Measurements from ENCODE around the gene SUSD3.
"Not testable (repeated sequence)": the region's sequence is repeated elsewhere in the genome, so short reads cannot be mapped to it uniquely, and the experiment has no call there.

The SUSD3 gene

DNA sequence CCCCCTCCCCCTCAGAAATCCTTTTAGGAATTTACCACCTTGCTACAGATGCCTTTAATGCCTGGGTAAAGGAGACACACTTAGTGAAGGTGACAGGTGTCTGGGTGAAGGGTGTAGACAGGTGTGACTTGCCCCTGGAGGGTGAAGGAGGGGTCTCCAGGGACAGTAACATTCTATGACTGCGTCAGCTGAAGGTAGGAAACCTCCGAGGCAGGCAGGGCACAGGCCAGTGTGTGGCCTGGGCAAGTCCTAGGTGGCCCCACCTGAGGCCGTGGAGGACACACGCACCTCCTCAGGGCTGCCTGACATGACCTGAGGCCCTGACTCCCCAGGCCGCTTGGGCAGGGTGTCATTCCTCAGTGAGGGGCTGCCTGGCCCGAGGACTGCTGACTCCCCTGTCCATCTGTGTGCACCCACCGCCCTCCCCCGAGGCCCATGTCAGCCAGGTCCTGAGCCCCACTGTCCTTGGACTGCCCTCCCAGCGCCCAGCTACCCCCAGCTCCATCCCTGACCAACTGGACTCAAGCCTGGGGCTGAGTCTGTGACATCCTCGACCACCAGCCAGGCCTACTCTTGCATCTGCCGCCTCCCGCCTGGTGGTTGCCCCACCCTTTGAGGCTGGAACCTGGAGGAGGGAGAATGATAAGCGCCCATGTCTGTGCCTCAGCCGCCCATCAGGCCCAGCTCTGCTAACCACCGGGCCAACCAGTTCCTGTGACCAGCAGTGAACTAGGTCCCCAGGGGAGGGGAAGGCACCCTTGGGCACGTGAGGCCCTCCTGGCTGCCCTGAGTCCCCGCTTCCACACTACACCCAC is 55.9 kb downstream of the SUSD3 start:
- DNase-seq = no peak

- no peak for DNase-seq
Measured at GRCh38 chr9:93114984-93115335, 56.5 kb downstream of the SUSD3 start.

DNA sequence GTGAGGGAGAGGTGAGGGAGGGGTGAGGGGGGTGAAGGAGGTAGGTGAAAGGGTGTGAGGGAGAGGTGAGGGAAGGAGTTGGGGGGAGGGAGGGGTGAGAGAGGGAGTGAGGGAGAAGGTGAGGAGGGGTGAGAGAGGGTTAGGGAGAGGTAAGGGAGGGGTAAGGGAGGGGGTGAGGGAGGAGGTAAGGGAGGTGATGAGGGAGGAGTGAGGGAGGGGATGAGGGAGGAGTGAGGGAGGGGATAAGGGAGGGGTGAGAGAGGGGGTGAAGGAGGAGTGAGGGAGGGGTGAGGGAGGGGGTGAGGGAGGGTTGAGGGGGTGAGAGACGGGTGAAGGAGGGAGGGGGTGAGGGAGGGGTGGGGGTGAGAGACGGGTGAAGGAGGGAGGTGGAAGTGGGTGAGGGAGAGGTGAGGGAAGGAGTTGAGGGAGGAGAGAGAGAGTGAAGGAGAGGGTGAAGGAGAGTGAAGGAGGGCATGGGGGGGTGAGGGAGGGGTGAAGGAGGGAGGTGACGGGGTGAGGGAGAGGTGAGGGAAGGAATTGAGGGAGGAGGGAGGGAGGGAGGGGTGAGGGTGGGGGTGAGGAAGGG is 57.1 kb downstream of the SUSD3 start:
- no peak for DNase-seq

- no peak for DNase-seq
Measured at GRCh38 chr9:93116072-93116961, 57.8 kb downstream of the SUSD3 start.

DNA sequence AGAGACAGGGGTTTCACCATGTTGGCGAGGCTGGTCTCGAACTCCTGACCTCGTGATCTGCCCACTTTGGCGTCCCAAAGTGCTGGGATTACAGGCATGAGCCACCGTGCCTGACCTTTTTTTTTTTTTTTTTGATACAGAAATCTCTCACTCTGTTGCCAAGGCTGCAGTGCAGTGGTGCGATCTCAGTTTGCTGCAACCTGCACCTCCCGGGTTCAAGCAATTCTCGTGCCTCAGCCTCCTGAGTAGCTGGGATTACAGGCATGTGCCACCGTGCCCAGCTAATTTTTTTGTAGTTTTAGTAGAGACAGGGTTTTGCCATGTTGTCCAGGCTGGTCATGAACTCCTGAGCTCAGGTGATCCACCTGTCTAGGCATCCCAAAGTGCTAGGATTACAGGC is 59.0 kb downstream of the SUSD3 start:
- not testable (repeated sequence) for DNase-seq

GRCh38 chr9:93117924-93118862 is 59.7 kb downstream of the SUSD3 start:
- DNase-seq = no peak

- no peak for DNase-seq
Measured at GRCh38 chr9:93118863-93119702, 60.6 kb downstream of the SUSD3 start.

GRCh38 chr9:93119703-93119952 is 61.1 kb downstream of the SUSD3 start:
- no peak for DNase-seq

DNA sequence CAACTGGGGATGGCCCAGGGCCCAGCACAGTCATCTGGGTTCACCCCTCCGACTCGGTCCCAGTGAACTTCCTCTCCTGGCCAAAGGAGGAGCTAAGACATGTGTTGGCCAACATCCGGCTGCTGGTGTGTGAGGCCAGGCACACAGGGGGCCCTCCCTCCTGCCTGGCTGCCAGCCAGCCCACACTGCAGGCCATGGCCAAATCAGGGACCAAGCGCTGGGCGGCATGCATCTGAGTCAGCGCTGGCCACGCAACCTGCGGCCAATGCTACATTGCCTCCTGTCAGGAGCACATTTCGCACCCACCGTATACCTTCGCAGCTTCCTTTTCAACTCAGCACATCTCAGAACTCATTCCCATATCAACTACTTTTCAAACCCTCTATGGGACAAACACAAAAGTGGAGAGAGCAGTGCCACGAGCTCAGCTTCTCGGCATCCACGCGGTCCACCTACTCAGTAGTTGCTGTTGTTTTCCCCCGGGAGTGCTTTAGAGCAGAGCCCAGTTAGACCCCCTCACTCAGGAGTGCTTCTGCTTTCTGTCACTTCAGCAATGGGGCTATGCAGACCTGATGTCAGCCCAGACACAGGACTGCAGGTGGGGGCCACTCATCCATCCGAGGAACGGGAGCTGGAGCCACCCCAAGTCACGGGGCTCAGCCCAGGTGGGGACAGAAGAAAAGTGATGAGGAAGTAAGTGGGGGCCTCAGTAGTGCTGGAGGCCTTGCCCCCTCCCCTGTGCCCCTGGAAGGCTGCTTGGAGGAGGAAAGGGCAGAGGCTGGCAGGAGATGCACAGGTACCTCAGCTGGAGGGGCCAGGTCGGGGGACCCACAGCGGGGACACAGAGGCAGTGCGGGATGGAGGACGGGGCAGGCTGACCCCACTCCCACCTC is 61.7 kb downstream of the SUSD3 start:
- DNase-seq = peak; percentile 83

- no peak for DNase-seq
Measured at GRCh38 chr9:93120846-93121315, 62.4 kb downstream of the SUSD3 start.

DNA sequence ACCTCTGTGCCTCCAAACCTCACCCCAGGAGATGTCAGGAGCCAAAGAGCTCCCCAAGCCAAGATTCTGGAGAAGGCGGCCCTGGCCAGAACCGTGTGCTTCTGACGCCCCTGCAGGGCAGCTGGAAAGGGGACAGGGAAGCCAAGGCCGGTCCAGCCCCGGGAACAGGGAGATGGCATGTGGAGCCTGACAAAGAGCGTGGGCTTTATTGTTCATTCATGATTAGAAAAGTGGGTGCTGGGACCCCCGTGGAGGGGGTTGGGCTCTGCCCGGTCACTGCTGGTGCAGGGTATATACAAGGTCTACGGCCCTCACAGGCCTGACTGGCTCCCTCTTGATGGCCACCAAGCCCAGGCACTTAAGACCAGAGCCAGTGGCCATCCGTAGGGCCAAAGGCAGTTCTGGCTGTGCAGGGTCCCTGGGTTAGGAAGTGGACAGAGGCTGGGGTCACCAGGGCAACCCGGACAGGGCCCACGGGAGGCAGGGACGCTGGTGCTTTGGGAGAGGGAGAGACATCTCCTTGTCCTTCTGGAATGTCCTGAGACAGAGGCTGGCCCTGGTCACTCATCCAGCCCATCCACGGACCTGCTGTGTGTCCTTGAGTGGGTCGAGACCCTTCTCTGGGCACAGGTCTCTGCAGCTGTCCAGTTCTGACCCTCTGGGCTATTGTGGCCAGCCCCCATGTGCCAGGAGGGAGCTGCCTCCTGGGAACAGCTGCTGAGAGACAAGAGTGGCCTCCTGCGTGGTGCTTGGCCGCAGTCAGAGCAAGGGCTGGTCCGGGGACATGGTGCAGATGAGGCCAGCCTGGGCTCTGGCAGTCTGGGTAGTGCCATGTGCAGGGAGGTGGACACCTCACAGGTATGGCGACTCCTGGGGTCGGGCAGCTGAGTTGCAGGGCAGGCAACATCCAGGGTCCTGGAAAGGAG is 63.1 kb downstream of the SUSD3 start:
- DNase-seq = no peak

DNA sequence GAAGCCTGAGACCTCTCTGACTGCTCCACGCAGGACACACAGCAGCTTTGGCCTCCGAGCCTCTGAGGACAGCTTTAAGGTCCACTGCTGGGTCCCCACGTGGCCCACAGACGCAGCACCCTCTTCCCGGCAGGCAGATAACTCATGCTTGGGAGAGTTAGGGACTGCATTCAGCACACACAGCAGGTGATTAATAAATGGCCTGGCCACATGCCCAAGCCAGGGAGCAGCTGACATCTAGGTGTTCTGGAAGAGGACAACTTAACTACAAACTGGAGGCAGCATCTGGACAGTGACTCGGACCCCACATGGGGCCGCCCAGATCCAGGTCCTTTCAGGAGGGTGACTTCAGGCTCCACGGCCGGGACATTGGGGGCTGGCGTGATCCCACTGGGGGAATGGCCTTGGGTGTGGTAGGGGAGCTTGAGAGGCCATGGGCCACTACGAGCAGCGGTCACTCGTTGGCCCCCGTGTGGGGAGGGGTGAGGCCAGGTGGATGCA is 64.3 kb downstream of the SUSD3 start:
- no peak for DNase-seq

- no peak for DNase-seq
Measured at GRCh38 chr9:93123561-93124283, 65.2 kb downstream of the SUSD3 start.

DNA sequence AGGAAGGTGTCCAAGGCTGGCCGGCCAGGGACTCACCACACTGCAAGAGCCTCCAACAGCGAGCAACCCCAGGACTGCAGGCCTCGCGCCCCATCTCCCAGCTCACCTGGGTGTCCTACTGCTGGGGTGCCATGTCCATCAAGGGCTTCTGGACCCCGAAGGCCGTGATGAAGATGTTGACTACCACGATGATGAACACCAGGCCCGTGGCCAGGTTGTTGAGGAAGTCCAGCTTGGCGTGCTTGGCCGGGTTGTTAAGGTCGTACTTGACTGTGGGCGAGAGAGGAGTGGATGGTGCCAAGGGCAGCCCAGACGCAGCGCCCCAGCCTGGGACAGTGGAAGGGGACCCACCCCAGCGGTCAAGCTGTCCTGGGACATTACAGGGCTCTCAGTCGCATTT is 66.3 kb downstream of the SUSD3 start:
- DNase-seq = no peak

DNA sequence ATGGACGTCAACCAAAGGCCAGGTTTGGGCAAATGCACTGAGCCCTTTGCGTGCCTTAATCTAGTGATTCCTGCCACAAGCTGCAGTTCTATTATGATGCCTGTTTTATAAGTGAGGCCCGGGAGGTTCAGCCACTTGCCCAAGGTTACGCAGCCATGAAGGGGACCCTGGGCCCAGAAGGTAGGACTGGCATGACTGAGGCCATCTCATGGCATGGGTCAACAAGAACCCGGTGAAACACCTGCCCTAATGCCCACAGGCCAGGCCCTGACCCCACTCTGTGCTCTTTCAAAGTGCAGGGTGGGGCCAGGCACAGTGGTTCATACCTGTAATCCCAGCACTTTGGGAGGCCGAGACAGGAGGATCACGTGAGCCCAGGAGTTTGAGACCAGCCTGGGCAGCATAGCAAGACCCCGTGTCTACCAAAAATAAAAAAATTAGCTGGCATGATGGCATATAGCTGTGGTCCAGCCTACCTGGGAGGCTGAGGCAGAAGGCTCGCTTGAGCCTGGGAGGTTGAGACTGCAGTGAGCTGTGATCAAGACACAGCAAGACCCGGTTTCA is 66.9 kb downstream of the SUSD3 start:
- no peak for DNase-seq

DNA sequence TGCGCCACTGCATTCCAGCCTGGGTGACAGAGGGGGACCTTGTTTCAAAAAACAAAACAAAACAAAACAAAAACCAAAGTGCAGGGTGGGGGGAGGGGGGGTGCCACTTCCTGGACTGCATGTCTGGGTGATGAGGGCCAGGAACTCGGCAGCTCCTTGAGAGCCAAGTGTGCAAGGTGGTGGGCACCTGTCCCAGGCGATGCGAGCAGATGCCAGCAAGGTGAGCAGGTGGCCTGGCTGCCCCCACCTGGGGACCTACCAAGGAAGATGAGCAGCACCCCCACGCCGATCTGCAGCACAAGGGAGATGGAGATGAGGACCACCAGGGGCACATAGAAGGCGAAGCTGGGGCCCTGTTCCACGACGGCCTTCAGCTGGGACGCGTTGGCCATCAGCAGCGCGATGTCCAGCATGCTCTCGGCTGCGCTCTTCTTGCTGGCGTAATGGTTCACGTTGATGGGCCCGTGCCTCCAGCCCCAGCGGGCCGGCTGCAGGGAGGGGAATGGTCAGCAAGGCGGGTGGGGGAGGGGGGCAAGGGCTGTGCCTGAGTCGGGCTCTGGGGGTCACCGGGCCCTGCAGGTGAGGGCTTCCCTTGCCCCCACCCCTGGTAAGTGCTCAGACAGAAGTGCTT is 67.8 kb downstream of the SUSD3 start:
- DNase-seq = no peak

DNA sequence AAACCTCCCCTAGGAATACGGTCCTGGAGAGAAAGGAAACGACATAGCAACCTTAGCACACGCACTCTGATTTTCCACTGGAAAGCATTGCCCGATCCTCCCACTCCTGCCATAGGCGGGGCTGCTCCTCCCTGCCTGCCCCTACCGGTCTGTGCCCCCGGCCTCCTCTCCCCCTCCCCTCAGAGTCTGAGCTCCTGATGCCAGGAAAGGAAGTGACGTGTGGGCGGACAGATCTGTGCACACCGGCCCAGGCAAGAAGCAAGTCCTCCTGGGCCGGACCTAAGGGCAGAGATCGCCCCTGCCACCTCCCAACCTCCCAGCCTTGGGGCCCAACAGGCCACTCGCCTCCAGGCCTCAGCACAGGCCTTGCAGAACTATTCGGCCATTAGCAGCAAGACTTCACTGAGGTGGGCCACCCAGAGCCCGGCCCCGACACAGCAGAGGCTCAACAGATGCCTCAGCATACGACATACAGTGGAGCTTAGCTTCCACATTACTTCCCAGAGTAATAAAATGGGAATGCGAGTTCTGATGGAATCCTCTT is 68.4 kb downstream of the SUSD3 start:
- no peak for DNase-seq

Data from NCI-H2029 (cell line).